ENCODE measurements around the gene PRKG2.

The PRKG2 gene

DNA sequence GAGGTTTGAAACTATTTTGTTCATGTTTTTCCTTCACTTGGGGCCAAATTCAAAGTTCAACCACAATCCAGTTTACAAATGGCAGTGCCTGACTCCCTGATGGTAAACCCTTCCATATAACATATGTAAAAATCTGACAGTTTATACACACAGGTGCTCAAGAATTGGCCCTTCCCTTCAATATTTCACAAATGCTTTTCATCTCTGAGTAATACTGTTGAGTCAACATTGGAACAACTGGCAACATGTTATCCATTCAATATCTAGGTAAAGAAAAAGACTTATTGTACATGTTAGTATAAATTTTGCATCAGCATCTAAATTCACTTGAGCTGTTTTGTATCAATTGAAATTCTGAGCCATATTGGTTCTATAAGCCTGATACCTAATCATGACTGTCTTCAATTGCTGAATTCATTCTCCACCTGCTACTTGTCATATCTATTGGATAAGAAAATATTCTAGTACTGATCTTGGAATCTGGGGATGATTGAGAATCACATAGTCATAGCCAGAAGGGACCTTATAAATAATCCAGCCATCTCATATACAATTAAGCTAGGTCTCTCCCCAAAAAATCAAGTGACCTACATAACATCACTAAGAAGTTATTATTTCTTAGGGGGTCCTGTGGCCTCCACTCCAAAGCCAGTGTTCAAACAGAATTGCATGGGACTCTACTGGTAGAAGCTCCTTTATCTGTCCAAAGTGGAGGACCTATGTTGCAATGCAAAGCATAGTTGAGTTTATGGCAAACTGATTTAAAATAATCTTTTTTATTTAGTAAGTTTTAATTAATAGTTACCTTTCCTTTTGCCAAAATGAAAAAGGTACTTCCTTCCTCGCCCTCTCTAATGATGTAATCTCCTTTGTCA lies 61.9 kb downstream of the PRKG2 start:
- DNase-seq, result no peak

DNA sequence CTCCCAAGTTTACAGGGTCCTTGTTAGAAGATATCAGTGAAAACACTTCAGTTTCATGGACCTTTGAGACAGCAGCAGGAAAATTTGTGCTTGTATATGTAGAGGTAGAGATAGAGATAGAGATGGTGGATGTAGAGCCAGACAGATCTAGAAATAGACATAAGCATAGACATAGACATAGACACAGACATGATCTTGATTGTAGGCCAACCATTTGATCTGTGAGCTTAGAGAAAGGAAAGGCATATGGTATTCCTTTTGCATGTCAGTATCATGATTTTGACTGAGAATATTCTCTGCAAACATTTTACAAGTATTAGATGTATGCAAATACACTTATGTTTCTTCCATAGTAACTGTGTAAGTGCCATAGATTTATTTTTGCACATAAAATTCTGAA lies 65.0 kb downstream of the PRKG2 start:
- DNase-seq, result no peak

GRCh38 chr4:81148576-81148975 lies 66.4 kb downstream of the PRKG2 start:
- no peak for DNase-seq

DNA sequence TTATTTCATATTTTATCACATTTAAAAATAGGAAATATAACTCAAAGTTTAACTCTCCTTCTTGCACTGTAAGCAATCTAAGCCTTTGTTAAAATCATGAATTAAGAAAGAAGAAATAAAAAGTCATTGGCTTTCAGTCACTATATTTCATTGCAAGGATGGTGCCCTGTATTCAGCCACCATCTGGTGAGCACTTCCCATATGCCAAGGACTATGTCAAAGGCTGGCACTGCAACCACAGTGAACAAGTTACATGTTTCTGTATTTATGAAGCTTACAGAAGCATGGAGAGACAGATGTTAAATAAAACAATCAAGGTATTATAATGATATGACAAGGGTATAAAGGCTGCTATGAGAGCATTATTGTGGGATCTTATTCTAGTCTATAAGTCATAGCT lies 68.6 kb downstream of the PRKG2 start:
- DNase-seq, result no peak

DNA sequence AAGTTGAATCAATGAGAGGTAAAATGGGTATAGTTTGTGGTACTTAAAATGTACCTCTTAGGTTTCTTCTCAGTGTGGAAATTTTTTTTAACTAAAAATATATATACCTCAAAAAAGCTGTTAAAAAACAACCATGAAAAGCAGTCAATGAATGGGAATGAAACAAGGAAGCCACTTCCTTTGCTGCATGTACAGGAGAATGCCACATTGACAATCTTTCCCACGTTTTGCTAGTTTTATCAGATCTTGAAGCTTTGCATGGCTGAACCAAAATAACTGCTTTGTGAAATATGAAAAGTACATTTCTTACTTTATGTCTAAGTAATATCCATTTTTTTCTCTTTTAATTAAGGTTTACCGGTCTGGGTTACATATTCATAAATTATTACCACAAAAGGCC lies 71.8 kb downstream of the PRKG2 start:
- DNase-seq, result no peak

DNA sequence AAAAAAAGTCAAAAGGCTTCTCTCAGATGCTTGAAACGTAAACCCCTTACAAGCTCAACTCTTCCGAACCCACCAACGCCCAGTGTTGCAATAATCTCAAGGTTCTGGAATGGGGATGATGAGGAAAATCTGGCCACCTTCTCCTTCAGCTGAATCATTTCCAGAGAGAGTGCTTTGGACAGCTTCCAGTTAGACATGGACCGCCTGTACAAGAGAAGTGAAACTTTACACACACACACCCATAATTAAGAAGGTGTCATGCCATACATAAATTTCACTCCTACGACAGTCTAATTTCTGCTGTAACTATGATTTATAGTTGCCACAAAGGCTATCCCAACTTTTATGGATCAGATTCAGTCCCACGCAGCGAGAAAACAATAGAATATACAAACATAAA lies 72.3 kb downstream of the PRKG2 start:
- DNase-seq, result no peak

DNA sequence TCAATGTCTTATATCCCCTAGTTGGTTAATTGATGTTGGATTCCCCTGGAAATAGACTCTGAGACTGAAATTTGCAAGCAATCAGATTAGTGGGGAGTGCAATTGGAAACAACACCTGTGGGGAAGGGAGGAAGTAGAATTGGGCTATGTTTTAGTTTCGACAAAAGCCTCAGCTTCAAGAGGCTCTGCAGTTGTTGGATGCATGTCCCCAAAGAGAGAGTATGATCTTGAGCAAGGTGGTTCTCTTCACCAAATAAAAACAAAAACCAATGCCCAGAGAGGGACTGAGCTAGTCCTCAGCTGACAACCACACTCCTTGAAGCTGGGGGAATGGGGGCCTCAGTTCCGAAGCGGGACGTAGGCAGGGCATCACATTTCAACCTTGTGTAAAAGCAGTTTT lies 77.1 kb downstream of the PRKG2 start:
- no peak for DNase-seq

- DNase-seq, result no peak
Observed at GRCh38 chr4:81137446-81137845, 77.6 kb downstream of the PRKG2 start.

DNA sequence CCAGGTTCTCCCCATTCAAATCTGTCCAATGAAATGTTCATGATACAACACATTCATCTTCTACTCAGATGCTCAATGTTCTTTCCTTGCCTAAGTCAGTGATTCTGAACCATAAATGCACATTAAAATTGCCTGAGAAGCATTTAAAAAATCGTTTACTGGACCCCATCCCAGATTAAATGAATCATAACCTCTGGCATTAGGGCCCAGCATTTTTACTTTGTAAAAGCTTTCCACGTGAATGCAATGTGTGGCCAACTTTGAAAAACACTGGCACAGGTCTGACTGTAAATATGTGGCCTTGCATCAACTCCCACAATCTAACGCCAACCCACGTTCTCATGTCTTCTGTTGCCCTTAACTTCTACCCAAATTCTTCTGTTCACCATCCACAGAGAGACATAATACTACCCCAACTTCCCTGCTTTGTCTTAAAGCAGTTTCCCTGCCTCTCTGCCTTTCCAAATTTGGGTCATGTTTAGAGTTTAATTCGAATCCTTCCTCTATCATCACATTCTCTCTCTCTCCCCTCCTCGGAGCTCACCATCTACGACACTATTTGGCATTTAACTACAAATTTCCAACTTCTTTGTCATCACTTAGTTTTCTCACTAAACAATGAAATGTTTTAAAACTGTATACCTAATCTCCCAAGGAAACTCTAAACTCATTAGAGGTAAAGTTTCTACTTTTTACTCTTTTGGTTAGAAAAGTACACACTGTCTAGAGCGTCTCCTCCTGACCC lies 78.7 kb downstream of the PRKG2 start:
- DNase-seq, result no peak

DNA sequence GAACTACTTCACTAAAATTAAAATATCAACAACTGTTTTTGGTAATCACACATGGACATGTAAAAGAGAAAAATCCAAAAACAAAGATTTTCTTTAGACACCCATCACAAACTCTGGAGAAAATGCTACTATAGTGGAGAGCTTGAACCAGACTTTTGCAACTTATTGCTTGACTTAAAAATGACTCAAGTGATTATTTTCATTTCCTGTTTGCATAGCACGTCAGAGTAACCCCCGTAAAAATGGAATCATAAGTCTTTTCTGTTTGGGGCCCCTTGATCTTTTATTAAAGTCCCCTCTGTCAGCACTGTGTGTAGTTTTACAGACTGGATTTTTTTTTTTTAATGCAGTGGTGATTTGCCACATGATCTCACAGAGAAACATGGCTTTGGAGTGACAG lies 79.5 kb downstream of the PRKG2 start:
- no peak for DNase-seq

GRCh38 chr4:81131563-81131962 lies 83.5 kb downstream of the PRKG2 start:
- no peak for DNase-seq

GRCh38 chr4:81131066-81131465 lies 84.0 kb downstream of the PRKG2 start:
- DNase-seq, result no peak

GRCh38 chr4:81130569-81130968 lies 84.5 kb downstream of the PRKG2 start:
- DNase-seq, result no peak

DNA sequence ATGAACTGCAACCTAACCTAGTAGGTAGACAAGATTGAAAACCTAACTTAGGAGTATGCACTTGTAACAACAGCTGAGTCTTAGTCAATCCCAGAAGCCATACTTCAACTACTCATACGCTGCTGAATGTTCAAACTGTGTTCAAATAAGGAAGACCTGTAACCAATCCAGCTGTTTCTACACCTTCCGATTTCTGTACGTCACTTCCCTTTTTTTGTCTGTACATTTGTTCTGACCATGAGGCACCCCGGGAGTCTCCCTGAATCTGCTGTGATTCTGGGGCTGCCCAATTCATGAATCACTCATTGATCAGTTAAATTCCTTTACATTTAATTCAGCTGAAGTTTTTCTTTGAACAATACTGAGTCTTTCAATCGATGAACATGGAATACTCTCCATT lies 95.0 kb downstream of the PRKG2 start:
- DNase-seq, result no peak

- DNase-seq, result no peak
Observed at GRCh38 chr4:81118086-81118485, 96.9 kb downstream of the PRKG2 start.

DNA sequence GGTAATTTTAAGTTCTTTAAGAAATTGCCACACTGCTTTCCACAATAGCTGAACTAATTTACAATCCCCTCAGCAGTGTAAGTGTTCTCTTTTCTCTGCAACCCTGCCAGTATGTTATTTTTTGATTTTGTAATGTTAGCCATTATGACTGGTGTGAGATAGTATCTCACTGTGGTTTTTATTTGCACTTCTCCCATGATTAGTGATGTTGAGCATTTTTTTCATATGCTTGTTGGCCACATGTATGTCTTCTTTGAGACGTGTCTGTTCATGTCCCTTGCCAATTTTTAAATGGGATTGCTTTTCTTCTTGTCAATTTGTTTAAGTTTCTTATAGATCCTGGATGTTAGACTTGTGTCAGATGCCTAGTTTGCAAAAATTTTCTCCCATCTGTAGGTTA lies 98.5 kb downstream of the PRKG2 start:
- no peak for DNase-seq

- no peak for DNase-seq
Observed at GRCh38 chr4:81113024-81113423, 102.0 kb downstream of the PRKG2 start.

DNA sequence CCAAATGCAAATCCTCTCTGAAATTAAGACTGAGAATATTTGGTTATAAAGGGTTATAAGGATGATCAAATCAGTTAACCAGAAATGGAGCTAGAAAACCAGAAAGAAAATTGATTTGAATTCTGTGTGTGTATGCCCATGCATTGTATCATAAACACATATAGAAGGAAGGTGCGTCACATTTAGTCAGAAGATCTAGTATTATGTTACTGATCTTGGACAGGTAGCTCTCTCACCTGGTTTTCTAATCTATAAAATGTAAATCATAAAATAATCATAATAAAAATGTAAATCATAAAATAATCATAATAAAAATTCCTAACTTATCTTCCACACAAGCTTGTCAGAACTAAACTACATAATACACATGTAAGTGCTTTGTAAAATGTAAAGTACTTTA lies 105.7 kb downstream of the PRKG2 start:
- no peak for DNase-seq

DNA sequence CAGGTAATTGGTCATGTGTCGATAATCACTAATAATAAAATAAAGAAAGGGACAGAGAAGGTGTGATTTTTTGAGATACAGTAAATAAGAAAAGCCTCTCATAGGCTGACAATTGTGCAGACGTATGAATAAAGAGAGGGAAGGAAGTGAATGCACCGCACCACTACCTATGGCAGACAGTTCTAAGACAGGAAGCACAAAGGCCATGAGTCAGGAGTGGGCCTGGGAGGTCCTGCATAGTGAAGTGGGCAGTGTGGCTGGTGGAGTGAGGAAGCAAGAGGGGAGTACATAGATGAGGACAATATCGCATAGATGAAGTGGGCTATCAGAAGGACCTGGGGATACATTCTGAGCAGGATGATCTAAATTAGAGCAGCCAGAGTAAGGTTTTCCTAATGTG lies 108.9 kb downstream of the PRKG2 start:
- no peak for DNase-seq

GRCh38 chr4:81102107-81102506 lies 112.9 kb downstream of the PRKG2 start:
- no peak for DNase-seq

DNA sequence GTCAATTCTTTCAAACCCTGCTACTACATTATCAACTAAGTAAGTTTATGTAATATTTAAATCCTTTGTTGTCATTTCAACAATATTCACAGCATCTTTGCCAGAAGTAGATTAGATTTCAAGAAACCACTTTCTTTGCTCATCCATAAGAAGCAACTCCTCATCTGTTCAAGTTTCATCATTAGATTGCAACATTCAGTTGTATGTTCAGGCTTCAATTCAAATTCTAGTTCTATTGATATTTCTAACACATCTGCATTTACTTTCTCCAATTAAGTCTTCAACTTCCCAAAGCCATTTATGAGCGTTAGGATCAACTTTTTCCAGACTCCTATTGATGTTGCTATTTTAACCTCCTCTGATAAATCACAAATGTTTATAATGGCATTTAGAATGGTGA lies 118.5 kb downstream of the PRKG2 start:
- DNase-seq, result no peak

- DNase-seq, result no peak
Observed at GRCh38 chr4:81095389-81095788, 119.6 kb downstream of the PRKG2 start.

DNA sequence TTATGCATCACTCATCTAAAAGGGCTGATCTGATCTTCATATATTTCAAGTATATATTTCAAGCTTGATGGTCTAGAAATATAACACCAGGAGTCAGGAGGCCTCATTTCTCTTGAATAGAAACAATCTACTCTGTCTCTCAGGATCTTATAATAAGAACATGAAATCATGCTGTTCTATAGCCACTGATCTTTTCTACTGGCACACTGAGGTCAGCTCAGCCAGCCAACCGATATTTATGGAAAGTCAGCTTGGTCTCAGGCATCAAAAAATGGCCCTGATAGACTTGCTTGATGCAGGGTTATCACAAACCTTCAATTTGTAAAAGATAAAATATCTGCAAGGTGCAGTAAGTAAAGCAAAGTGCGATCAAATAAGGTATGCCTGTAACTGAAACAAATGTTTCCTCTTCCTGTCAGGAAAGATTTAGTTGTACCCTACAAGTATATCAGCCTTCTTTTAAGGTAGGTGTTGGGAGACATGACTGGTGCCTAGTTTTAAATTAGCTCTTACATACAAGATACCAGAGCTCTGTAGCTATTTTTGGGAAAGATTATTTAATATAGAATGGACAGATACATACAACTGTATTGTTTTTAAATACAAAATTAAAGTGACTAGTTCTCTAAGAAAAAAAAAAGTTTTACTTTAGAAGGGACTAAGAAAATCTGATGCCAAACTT lies 121.2 kb downstream of the PRKG2 start:
- no peak for DNase-seq

DNA sequence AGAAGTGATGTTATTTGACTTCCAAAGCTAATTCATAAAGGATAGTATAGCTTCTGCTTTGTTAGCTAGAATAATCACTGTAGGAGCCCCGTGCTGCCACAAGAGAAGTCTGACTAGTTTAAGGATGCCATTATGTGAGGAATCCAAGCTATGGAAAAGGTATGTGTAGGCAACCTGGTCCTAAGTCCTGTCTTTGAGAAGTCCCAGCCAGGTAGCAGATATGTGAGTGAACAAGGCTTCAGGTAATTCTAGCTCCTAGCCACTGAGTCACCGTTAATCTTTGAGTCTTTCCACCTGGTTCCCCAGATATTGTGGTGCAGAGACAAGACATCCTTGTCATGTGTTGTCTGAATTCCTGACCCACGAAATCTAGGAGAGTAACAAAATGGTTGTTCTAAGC lies 129.0 kb downstream of the PRKG2 start:
- DNase-seq, result no peak

Data from stimulated activated CD4-positive, alpha-beta T cell treated with anti-CD3 and anti-CD28 coated beads, Interleukin-4, amount 100 ng/mL, for 4 hours (primary cell).